ENCODE data around the gene RC3H2. TPM values are rescaled to one million over a fixed set of nuclear protein-coding genes. Genes with fewer than 3 reads are reported as not detected.

RC3H2 gene
- total RNA-seq, 1 donor, result 58.8 TPM

GRCh38 chr9:122797316-122798063 lies 107.7 kb downstream of the RC3H2 start:
- no peak for DNase-seq (ENCODE audit: low read depth)
- TF ChIP-seq CTCF (IDR thresholded peaks at IDR 0.05; ENCODE audit: insufficient read depth, low read length), result no peak
- no peak overlapping the region for H3K4me3 ChIP-seq (ENCODE audit: low read depth, low read length)

Small RNAs within 50 kb of the gene (small RNA-seq; reads per million reads assigned to genes)
- not detected for gene RNY1P15
- gene SNORD90, result 226 reads per million, percentile 98 among the genes with 10 or more reads in this experiment

Other genes starting within 250 kb of the RC3H2 start
- not detected in 2 replicates for gene OR1B1, start 247.7 kb downstream of the RC3H2 start, total RNA-seq (ENCODE audit: low replicate concordance)
- not detected in 2 replicates for gene OR1L1, start 243.6 kb downstream of the RC3H2 start, total RNA-seq (ENCODE audit: low replicate concordance)
- gene OR1L3, start 230.2 kb downstream of the RC3H2 start, total RNA-seq (ENCODE audit: low replicate concordance), result not detected in 2 replicates
- gene OR1L4, start 181.4 kb downstream of the RC3H2 start, total RNA-seq (ENCODE audit: low replicate concordance), result not detected in 2 replicates
- gene OR1L6, start 163.1 kb downstream of the RC3H2 start, total RNA-seq (ENCODE audit: low replicate concordance), result not detected in 2 replicates
- gene OR5C1, start 116.4 kb downstream of the RC3H2 start, total RNA-seq (ENCODE audit: low replicate concordance), result not detected in 2 replicates
- gene OR1K1, start 105.2 kb downstream of the RC3H2 start, total RNA-seq (ENCODE audit: low replicate concordance), result not detected in 2 replicates
- 35.8 and 40.1 TPM in 2 replicates for gene PDCL, start 76.8 kb downstream of the RC3H2 start, total RNA-seq (ENCODE audit: low replicate concordance)
- gene ZBTB6, start 8.0 kb upstream of the RC3H2 start, total RNA-seq (ENCODE audit: low replicate concordance), result 9.1 and 17.7 TPM in 2 replicates
- gene ZBTB26, start 26.2 kb upstream of the RC3H2 start, total RNA-seq (ENCODE audit: low replicate concordance), result 4.7 and 6.1 TPM in 2 replicates
- 38.7 and 50.3 TPM in 2 replicates for gene RABGAP1, start 35.7 kb upstream of the RC3H2 start, total RNA-seq (ENCODE audit: low replicate concordance)
- 1.9 TPM in 1 of 2 replicates, not detected in the other for gene GPR21, start 128.3 kb upstream of the RC3H2 start, total RNA-seq (ENCODE audit: low replicate concordance)